ENCODE measurements around the gene GGT5.
A peak's percentile ranks its signal among the peaks of the same experiment; 100 is the strongest.

Gene GGT5

DNA sequence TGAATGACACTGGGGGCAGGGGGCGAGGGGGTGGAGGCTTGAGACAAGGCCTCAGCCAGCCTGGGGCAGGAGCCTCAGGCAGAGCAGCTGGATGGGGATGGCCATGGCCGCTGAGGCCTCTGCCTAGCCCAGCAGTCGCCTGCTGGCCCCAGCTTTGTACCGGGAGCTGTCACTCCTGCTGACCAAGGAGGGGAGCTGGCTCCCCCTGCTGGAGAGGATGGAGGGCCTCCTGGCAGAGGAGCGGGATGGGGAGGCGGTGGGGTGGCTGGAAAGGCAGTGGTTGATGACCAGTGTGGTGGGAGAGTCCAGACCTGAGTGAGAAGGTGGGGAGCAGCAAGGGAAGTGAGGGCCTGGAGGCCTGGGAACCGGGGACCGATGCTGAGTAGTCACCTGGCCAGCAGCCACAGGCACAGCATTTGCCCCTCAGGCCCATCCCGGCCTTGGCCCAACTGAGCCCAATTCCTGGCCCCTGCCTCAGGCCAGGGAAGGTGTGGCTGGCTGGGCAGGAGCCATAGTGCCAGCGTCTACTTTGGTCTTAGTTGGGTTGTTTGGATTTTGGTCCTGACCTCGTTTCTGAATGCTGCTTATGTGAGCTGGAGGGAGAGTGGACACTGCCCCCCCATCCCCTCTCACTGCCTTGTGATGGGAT is 69.6 kb downstream of the GGT5 start:
- TF ChIP-seq EGR1 (IDR thresholded peaks at IDR 0.05) (no peak), CEBPB (IDR thresholded peaks at IDR 0.05) (no peak), RAD21 (IDR thresholded peaks at IDR 0.05; ENCODE audit: low read depth) (peak; percentile 87)
- TF ChIP-seq, protein P1, sequence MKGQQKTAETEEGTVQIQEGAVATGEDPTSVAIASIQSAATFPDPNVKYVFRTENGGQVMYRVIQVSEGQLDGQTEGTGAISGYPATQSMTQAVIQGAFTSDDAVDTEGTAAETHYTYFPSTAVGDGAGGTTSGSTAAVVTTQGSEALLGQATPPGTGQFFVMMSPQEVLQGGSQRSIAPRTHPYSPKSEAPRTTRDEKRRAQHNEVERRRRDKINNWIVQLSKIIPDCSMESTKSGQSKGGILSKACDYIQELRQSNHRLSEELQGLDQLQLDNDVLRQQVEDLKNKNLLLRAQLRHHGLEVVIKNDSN (IDR thresholded peaks at IDR 0.05), result no peak

DNA sequence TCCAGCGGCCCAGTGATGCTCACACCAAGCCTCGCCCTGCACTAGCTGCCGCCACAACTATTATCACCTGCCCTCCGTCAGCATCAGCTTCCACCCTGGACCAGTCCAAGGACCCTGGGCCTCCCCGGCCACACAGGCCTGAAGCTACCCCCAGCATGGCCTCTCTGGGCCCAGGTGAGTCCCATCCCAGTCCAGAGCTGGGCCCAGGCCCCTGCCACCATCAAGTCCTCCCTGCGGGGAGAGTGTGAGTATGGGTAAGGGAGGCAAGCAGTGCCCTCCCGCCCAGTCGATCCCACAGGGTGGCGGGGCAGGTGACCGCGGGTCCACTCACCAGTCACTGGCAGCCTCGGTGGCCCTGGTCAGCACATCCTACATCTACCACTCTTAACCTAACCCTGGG is 73.1 kb downstream of the GGT5 start:
- no peak for TF ChIP-seq YY1 (IDR thresholded peaks at IDR 0.05; ENCODE audit: low read depth)
- no peak for TF ChIP-seq CREB1 (IDR thresholded peaks at IDR 0.05; ENCODE audit: low read depth)
- TF ChIP-seq, protein P2, sequence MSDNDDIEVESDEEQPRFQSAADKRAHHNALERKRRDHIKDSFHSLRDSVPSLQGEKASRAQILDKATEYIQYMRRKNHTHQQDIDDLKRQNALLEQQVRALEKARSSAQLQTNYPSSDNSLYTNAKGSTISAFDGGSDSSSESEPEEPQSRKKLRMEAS (IDR thresholded peaks at IDR 0.05), result no peak
- TF ChIP-seq TCF12 (IDR thresholded peaks at IDR 0.05; ENCODE audit: low read depth), result no peak
- TF ChIP-seq NFIC (IDR thresholded peaks at IDR 0.05), result no peak
- no peak for TF ChIP-seq RAD21 (IDR thresholded peaks at IDR 0.05; ENCODE audit: low read depth)
- no peak for TF ChIP-seq EGR1 (IDR thresholded peaks at IDR 0.05)
- TF ChIP-seq, protein P1 (IDR thresholded peaks at IDR 0.05), result no peak
- TF ChIP-seq FOXM1 (IDR thresholded peaks at IDR 0.05; ENCODE audit: borderline replicate concordance, low read depth), result no peak
- TF ChIP-seq, protein P3, sequence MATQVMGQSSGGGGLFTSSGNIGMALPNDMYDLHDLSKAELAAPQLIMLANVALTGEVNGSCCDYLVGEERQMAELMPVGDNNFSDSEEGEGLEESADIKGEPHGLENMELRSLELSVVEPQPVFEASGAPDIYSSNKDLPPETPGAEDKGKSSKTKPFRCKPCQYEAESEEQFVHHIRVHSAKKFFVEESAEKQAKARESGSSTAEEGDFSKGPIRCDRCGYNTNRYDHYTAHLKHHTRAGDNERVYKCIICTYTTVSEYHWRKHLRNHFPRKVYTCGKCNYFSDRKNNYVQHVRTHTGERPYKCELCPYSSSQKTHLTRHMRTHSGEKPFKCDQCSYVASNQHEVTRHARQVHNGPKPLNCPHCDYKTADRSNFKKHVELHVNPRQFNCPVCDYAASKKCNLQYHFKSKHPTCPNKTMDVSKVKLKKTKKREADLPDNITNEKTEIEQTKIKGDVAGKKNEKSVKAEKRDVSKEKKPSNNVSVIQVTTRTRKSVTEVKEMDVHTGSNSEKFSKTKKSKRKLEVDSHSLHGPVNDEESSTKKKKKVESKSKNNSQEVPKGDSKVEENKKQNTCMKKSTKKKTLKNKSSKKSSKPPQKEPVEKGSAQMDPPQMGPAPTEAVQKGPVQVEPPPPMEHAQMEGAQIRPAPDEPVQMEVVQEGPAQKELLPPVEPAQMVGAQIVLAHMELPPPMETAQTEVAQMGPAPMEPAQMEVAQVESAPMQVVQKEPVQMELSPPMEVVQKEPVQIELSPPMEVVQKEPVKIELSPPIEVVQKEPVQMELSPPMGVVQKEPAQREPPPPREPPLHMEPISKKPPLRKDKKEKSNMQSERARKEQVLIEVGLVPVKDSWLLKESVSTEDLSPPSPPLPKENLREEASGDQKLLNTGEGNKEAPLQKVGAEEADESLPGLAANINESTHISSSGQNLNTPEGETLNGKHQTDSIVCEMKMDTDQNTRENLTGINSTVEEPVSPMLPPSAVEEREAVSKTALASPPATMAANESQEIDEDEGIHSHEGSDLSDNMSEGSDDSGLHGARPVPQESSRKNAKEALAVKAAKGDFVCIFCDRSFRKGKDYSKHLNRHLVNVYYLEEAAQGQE (IDR thresholded peaks at IDR 0.05; ENCODE audit: low read depth), result no peak
- TF ChIP-seq EP300 (IDR thresholded peaks at IDR 0.05; ENCODE audit: borderline replicate concordance), result no peak
- TF ChIP-seq ZBTB7A (IDR thresholded peaks at IDR 0.05; ENCODE audit: low read depth), result no peak
- no peak for TF ChIP-seq TEAD4 (IDR thresholded peaks at IDR 0.05)
- no peak for TF ChIP-seq TAF1 (IDR thresholded peaks at IDR 0.05; ENCODE audit: low read depth)

DNA sequence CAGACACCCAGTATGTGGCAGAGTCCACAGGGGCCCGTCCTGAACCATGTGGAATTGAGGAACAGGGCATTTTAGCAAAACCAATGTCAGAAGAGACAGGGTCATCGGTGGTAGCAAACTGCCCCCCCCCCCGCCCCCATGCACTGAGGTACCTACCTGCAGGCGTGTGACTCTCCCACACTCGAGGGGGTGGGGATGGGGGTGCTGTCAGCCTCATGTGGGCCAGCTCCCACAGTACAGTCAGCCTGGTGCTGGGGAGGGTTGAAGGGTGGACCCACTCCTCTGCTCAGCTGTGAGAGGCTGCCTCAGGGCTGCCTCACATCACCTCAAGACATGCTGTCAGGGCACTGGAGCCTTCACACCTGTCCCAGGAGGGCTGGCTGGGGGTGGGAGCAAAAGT is 74.2 kb downstream of the GGT5 start:
- TF ChIP-seq TAF1 (IDR thresholded peaks at IDR 0.05; ENCODE audit: low read depth), result no peak
- TF ChIP-seq YY1 (IDR thresholded peaks at IDR 0.05; ENCODE audit: low read depth), result no peak
- no peak for TF ChIP-seq TCF12 (IDR thresholded peaks at IDR 0.05; ENCODE audit: low read depth)
- no peak for TF ChIP-seq CEBPB (IDR thresholded peaks at IDR 0.05)
- no peak for TF ChIP-seq EP300 (IDR thresholded peaks at IDR 0.05; ENCODE audit: borderline replicate concordance)

DNA sequence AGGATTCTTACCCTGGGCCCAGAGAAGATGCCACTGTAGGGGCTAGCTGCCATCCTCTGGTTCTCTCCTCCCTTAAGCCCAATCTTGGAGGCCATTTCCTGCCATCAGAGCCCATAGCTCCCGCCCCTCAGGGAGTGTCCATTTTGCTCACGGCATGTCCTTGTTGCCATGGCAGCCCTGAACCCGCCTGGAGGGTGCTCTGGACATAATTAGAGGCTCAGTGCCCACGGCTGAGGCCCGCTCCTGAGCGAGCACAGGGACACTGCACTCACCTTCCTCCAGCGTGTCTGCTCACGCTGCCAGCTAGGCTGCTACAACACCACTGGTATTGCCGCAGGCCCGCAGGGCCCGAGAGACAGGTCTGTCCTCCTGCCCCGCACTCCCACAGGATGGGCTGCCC is 74.7 kb downstream of the GGT5 start:
- TF ChIP-seq EGR1 (IDR thresholded peaks at IDR 0.05) (no peak), TEAD4 (IDR thresholded peaks at IDR 0.05) (no peak), EP300 (IDR thresholded peaks at IDR 0.05; ENCODE audit: borderline replicate concordance) (no peak), RAD21 (IDR thresholded peaks at IDR 0.05; ENCODE audit: low read depth) (no peak), TAF1 (IDR thresholded peaks at IDR 0.05; ENCODE audit: low read depth) (no peak), TCF12 (IDR thresholded peaks at IDR 0.05; ENCODE audit: low read depth) (no peak), YY1 (IDR thresholded peaks at IDR 0.05; ENCODE audit: low read depth) (no peak), CEBPB (IDR thresholded peaks at IDR 0.05) (no peak)
- TF ChIP-seq, protein P3 (IDR thresholded peaks at IDR 0.05; ENCODE audit: low read depth), result no peak
- TF ChIP-seq, protein P2 (IDR thresholded peaks at IDR 0.05), result no peak
- TF ChIP-seq, protein P1 (IDR thresholded peaks at IDR 0.05), result no peak

All from Ishikawa (cell line).